H1 (cell line): ENCODE results near the gene HOXC13. TPM values are rescaled to one million over a fixed set of nuclear protein-coding genes. Genes with fewer than 3 reads are reported as not detected.
A peak's percentile ranks its signal among the peaks of the same experiment; 100 is the strongest.

Experiments used
- CTCF ChIA-PET: fragments of 300-600 bp; sonication (Branson Sonifier 250); formaldehyde crosslinking; loops from one replicate; lab custom pipeline; 2021; ENCODE audit not compliant: partially characterized antibody; lab: Charles Lee
- POLR2A ChIA-PET: fragments of 300-600 bp; sonication (Branson Sonifier 250); formaldehyde crosslinking; loops from one replicate; lab custom pipeline; 2021; ENCODE audit warnings: inconsistent platforms; ENCODE audit not compliant: partially characterized antibody; lab: Charles Lee
- DNase-seq, 2 experiments: peaks; one replicate each; pipeline versions ENCODE4 v3.0.0 to v3.0.0-alpha.2; 2010 to 2022; ENCODE audit warnings: low spot score in 2 of 2, low read depth in 1 of 2, mixed read lengths in 1 of 2
- FAIRE-seq: peaks from 2 replicates; lab custom pipeline; 2011; peaks lifted over from hg19 to GRCh38; lab: Jason Lieb, UNC
- H2AFZ ChIP-seq: 2 replicates; pipeline ENCODE4 v1.8.1; 2012; ENCODE audit warnings: low read length, inconsistent platforms
- H2AK5ac ChIP-seq: 2 replicates; pipeline ENCODE4 v1.6.1; 2013; ENCODE audit warnings: low read depth, low read length
- H2BK120ac ChIP-seq: replicated peaks from 2 replicates; pipeline ENCODE3; 2013; ENCODE audit warnings: low read depth, low read length, inconsistent platforms
- H2BK12ac ChIP-seq: 2 replicates; pipeline ENCODE4 v1.6.1; 2013; ENCODE audit warnings: low read depth, low read length
- H2BK15ac ChIP-seq: 2 replicates; pipeline ENCODE4 v1.6.1; 2013; ENCODE audit warnings: low read length
- H2BK20ac ChIP-seq: 2 replicates; pipeline ENCODE4 v1.6.1; 2013; ENCODE audit warnings: low read length
- H2BK5ac ChIP-seq: 2 replicates; pipeline ENCODE4 v1.6.1; 2013; ENCODE audit warnings: low read depth, low read length
- H3K14ac ChIP-seq: 2 replicates; pipeline ENCODE4 v1.6.1; 2013; ENCODE audit warnings: inconsistent platforms; ENCODE audit not compliant: insufficient read length
- H3K18ac ChIP-seq: 2 replicates; pipeline ENCODE4 v1.6.1; 2013; ENCODE audit warnings: low read length; ENCODE audit errors: extremely low read depth
- H3K23ac ChIP-seq: 2 replicates; pipeline ENCODE4 v1.6.1; 2013; ENCODE audit warnings: inconsistent platforms; ENCODE audit not compliant: insufficient read length
- H3K23me2 ChIP-seq: 2 replicates; pipeline ENCODE4 v1.6.1; 2013; ENCODE audit warnings: low read depth, low read length
- H3K27ac ChIP-seq: 2 replicates; pipeline ENCODE4 v1.6.1; 2011; ENCODE audit warnings: low read depth, low read length, inconsistent platforms
- H3K27me3 ChIP-seq, 4 experiments: replicated peaks in 1 of 4; 1 replicate in 1 of 4; 2 replicates in 3 of 4; pipeline versions ENCODE4 v1.6.1 to v1.8.1; 2011 to 2013; ENCODE audit warnings: low read length in 3 of 4, mild to moderate bottlenecking in 3 of 4, inconsistent platforms in 2 of 4, mixed read lengths in 2 of 4, moderate library complexity in 1 of 4; ENCODE audit not compliant: control insufficient read depth in 3 of 4, insufficient read depth in 3 of 4; ENCODE audit errors: extremely low read depth in 1 of 4
- H3K36me3 ChIP-seq, 4 experiments: 2 replicates each; pipeline versions ENCODE4 v1.6.1 to v1.8.1; 2011 to 2013; ENCODE audit warnings: mild to moderate bottlenecking in 4 of 4, low read length in 3 of 4, moderate library complexity in 2 of 4, control low read depth in 1 of 4, inconsistent platforms in 1 of 4; ENCODE audit not compliant: insufficient read depth in 4 of 4, control insufficient read depth in 2 of 4
- H3K4ac ChIP-seq: replicated peaks from 2 replicates; pipeline ENCODE3; 2013; ENCODE audit warnings: low read length, low read depth, mixed read lengths, inconsistent platforms; ENCODE audit not compliant: insufficient read length
- H3K4me1 ChIP-seq, 4 experiments: replicated peaks in 1 of 4; 1 replicate in 1 of 4; 2 replicates in 3 of 4; pipeline versions ENCODE4 v1.6.1 to v1.8.1; 2011 to 2013; ENCODE audit warnings: low read length in 3 of 4, inconsistent platforms in 2 of 4, mixed read lengths in 1 of 4; ENCODE audit not compliant: insufficient read depth in 4 of 4, control insufficient read depth in 3 of 4
- H3K4me2 ChIP-seq, 2 experiments: 2 replicates each; pipeline versions ENCODE4 v1.6.1 to v1.8.1; 2011 to 2013; ENCODE audit warnings: low read depth in 2 of 2, low read length in 2 of 2, control low read depth in 1 of 2, inconsistent platforms in 1 of 2, mild to moderate bottlenecking in 1 of 2; ENCODE audit not compliant: insufficient read depth in 1 of 2
- H3K4me3 ChIP-seq, 4 experiments: fragments of 200-600, 300-600 bp in 1 of 4; sonication (generic), shearing (Covaris generic), sonication (Bioruptor Twin) in 1 of 4; 2 replicates each; pipeline versions ENCODE4 v1.5.1 to v1.8.1; 2011 to 2016; ENCODE audit warnings: low read length in 4 of 4, low read depth in 3 of 4, control low read depth in 2 of 4, inconsistent platforms in 2 of 4, mild to moderate bottlenecking in 2 of 4, mixed read lengths in 1 of 4, moderate library complexity in 1 of 4; ENCODE audit not compliant: insufficient read depth in 2 of 4; ENCODE audit errors: extremely low read depth in 1 of 4
- H3K56ac ChIP-seq: replicated peaks from 2 replicates; pipeline ENCODE3; 2013; ENCODE audit warnings: low read depth, mild to moderate bottlenecking, mixed read lengths, low read length, inconsistent platforms; ENCODE audit not compliant: insufficient read length
- H3K79me1 ChIP-seq: 2 replicates; pipeline ENCODE4 v1.6.1; 2013; ENCODE audit warnings: low read depth, low read length, control low read depth
- H3K79me2 ChIP-seq, 2 experiments: 2 replicates each; pipeline versions ENCODE4 v1.6.1 to v1.8.1; 2012 to 2013; ENCODE audit warnings: low read length in 2 of 2, mild to moderate bottlenecking in 2 of 2, inconsistent platforms in 1 of 2; ENCODE audit not compliant: insufficient read depth in 2 of 2, control insufficient read depth in 1 of 2
- H3K9ac ChIP-seq, 4 experiments: replicated peaks in 1 of 4; 1 replicate in 1 of 4; 2 replicates in 3 of 4; pipeline versions ENCODE4 v1.6.1 to v1.8.1; 2011 to 2013; ENCODE audit warnings: low read depth in 3 of 4, low read length in 3 of 4, control low read depth in 2 of 4, mild to moderate bottlenecking in 2 of 4, moderate library complexity in 2 of 4, inconsistent platforms in 1 of 4; ENCODE audit errors: extremely low read depth in 1 of 4
- H3K9me3 ChIP-seq, 2 experiments: 2 replicates each; pipeline versions ENCODE4 v1.6.1 to v1.8.1; 2012 to 2013; ENCODE audit warnings: mild to moderate bottlenecking in 2 of 2, moderate library complexity in 2 of 2, control low read depth in 1 of 2, inconsistent platforms in 1 of 2, low read depth in 1 of 2, low read length in 1 of 2, mixed read lengths in 1 of 2; ENCODE audit not compliant: insufficient read depth in 2 of 2
- H4K20me1 ChIP-seq, 2 experiments: replicated peaks in 1 of 2; 2 replicates each; pipeline versions ENCODE3 to v1.8.1; 2011 to 2013; ENCODE audit warnings: inconsistent platforms in 2 of 2, low read length in 2 of 2, mild to moderate bottlenecking in 1 of 2; ENCODE audit not compliant: insufficient read depth in 2 of 2, control insufficient read depth in 1 of 2
- H4K5ac ChIP-seq: 2 replicates; pipeline ENCODE4 v1.6.1; 2013; ENCODE audit warnings: low read length, low read depth, mixed read lengths, inconsistent platforms; ENCODE audit not compliant: insufficient read length
- H4K8ac ChIP-seq: 2 replicates; pipeline ENCODE4 v1.8.0; 2013; ENCODE audit warnings: mild to moderate bottlenecking, moderate library complexity, low read length, inconsistent platforms; ENCODE audit not compliant: insufficient read depth; ENCODE audit errors: extremely low read depth
- H4K91ac ChIP-seq: replicated peaks from 2 replicates; pipeline ENCODE3; 2013; ENCODE audit warnings: low read length, mixed read lengths, inconsistent platforms; ENCODE audit not compliant: insufficient read length
- BACH1 ChIP-seq: IDR thresholded peaks from 2 replicates; pipeline ENCODE4 v1.6.1; 2012; ENCODE audit warnings: low read length, improper control_type of control experiment
- CBX5 ChIP-seq: fragments of 300-800, 300-1000 bp; sonication (generic); IDR thresholded peaks from 2 replicates; pipeline ENCODE4 v1.7.1; 2016; ENCODE audit warnings: antibody characterized with exemption, low read length, low read depth
- FOSL1 ChIP-seq: IDR thresholded peaks from 2 replicates; pipeline ENCODE4 v1.6.1; 2011; ENCODE audit warnings: mild to moderate bottlenecking, low read depth, low read length, moderate library complexity; ENCODE audit not compliant: insufficient read depth
- HDAC2 ChIP-seq, 2 experiments: fragments of 300-600 bp in 1 of 2; sonication (generic) in 1 of 2; IDR thresholded peaks; 2 replicates each; pipeline ENCODE4 v1.6.1; 2011 to 2012; ENCODE audit warnings: low read depth in 2 of 2, low read length in 2 of 2, mild to moderate bottlenecking in 2 of 2, moderate library complexity in 2 of 2, borderline replicate concordance in 1 of 2, inconsistent platforms in 1 of 2
- HDAC6 ChIP-seq: IDR thresholded peaks from one replicate; pipeline ENCODE4 v1.7.1; 2012; ENCODE audit warnings: low read depth, mild to moderate bottlenecking, inconsistent platforms, low read length, moderate library complexity
- KDM1A ChIP-seq: fragments of 200-600, 300-600 bp; sonication (generic); IDR thresholded peaks from 2 replicates; pipeline ENCODE4 v1.7.1; 2016; ENCODE audit warnings: mild to moderate bottlenecking, low read length, borderline replicate concordance
- POU5F1 ChIP-seq: IDR thresholded peaks from 2 replicates; pipeline ENCODE4 v1.6.1; 2011; ENCODE audit warnings: low read depth, mild to moderate bottlenecking, low read length, moderate library complexity
- RFX5 ChIP-seq: IDR thresholded peaks from 2 replicates; pipeline ENCODE4 v1.6.1; 2011; ENCODE audit warnings: low read depth, low read length, improper control_type of control experiment, borderline replicate concordance
- RNF2 ChIP-seq: fragments of 200-900, 300-1000 bp; sonication (generic); IDR thresholded peaks from 2 replicates; pipeline ENCODE4 v1.7.1; 2016; ENCODE audit warnings: borderline replicate concordance, low read depth, mild to moderate bottlenecking, antibody characterized with exemption, low read length; ENCODE audit not compliant: poor library complexity, severe bottlenecking; ENCODE audit errors: missing control alignments
- SP2 ChIP-seq: IDR thresholded peaks from 2 replicates; pipeline ENCODE4 v1.6.1; 2012; ENCODE audit warnings: mild to moderate bottlenecking, low read length, inconsistent platforms
- SRF ChIP-seq: IDR thresholded peaks from 2 replicates; pipeline ENCODE4 v1.6.1; 2011; ENCODE audit warnings: mild to moderate bottlenecking, low read depth, low read length, moderate library complexity
- SUZ12 ChIP-seq: fragments of 200-600 bp; sonication (generic); IDR thresholded peaks from 2 replicates; pipeline ENCODE4 v1.6.1; 2012; ENCODE audit warnings: mild to moderate bottlenecking, inconsistent platforms, low read length, moderate library complexity, mixed read lengths
- ZNF274 ChIP-seq: IDR thresholded peaks from 2 replicates; pipeline ENCODE4 v1.7.0; 2012; ENCODE audit warnings: low read length, borderline replicate concordance; ENCODE audit errors: extremely low read depth
- WGBS, 2 experiments: shearing (Covaris generic) in 1 of 2; methylation state at CpG; one replicate each; pipeline versions ENCODE4 v1.1.6 to v1.1.7; 2013 to 2015; ENCODE audit warnings: low lambda C conversion rate in 2 of 2, mixed read lengths in 2 of 2, inconsistent platforms in 1 of 2, low coverage in 1 of 2, missing lambda C conversion rate in 1 of 2; ENCODE audit not compliant: insufficient replicate concordance in 2 of 2, insufficient coverage in 1 of 2, insufficient read length in 1 of 2; ENCODE audit errors: extremely low coverage in 1 of 2, missing lambda C conversion rate in 1 of 2; 5-methylcytosine and 5-hydroxymethylcytosine counted together
- polyA plus RNA-seq, 7 experiments: library from polyadenylated mRNA; depleted of rRNA in 3 of 7; stranded (reverse) in 5 of 7; unstranded in 2 of 7; fragments of >200 nt in 5 of 7; fragments of 200-250 nt in 2 of 7; gene quantifications; 1 replicate in 5 of 7; 2 replicates in 1 of 7; 4 replicates in 1 of 7; pipeline versions ENCODE4 v1.2.1 to v1.2.3, GENCODE V29; 2011 to 2013; ENCODE audit warnings: missing spikeins in 2 of 7, mixed read lengths in 2 of 7
- total RNA-seq: library from RNA; stranded (reverse); fragmentation: NEBNext Ultra II Directional; extraction: Animal tissue kit (Norgen Biotek cat#: 25700); gene quantifications from 2 replicates; pipeline ENCODE4 v1.2.1, GENCODE V29; 2021

Gene HOXC13
- total and polyA plus RNA-seq, 2 of the 8 experiments (the other 6 are each of a cell fraction or from before 2014, with no cell fraction given) = 0.02 TPM; not detected in 1

DNA sequence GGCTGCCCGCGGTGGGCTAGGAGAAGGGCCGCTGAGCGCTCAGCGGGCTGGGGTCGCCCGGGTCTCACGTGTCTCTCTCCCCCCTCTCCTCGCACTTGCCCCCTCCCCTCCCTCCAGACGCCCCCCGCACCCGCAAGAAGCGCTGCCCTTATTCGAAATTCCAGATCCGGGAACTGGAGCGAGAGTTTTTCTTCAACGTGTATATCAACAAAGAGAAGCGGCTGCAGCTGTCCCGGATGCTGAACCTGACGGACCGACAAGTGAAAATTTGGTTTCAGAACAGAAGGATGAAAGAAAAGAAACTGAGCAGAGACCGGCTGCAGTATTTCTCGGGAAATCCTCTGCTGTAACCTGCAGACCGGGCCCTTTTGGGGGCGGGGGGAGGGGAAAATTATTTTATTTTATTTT, 36.4 kb downstream of the HOXC13 start:
- no peak overlapping the region for H2BK20ac ChIP-seq
- no peak overlapping the region for H3K4ac ChIP-seq
- H2BK15ac ChIP-seq = no peak overlapping the region
- peaks cover 0 to 10% (median 4%) of the 10 kb centered on the region in 4 experiments; a peak in 6 of 7 replicates for H3K4me1 ChIP-seq
- peak overlapping the region in 1 of 4 experiments; percentile 50; a peak in 1 of 8 replicates for H3K4me3 ChIP-seq
- no peak overlapping the region for H3K56ac ChIP-seq
- H4K8ac ChIP-seq = no peak overlapping the region
- peaks cover 0 to 3% (median 0%) of the 10 kb centered on the region in 4 experiments; a peak in 1 of 8 replicates for H3K36me3 ChIP-seq
- H3K79me2 ChIP-seq = no peaks in the 10 kb centered on the region
- no peak overlapping the region for H3K23ac ChIP-seq
- H3K9me3 ChIP-seq = 0 out of 4 replicates have a peak, but pooled peaks cover 0 to 2% of the 10 kb centered on the region in 2 experiments
- H4K91ac ChIP-seq = no peak overlapping the region
- no peak overlapping the region for H3K18ac ChIP-seq
- no peaks in the 10 kb centered on the region for H3K79me1 ChIP-seq
- H2BK5ac ChIP-seq = no peak overlapping the region
- H2AK5ac ChIP-seq = no peak overlapping the region
- H2BK120ac ChIP-seq = no peak overlapping the region
- H3K9ac ChIP-seq = no peak overlapping the region
- no peak overlapping the region for H3K14ac ChIP-seq
- WGBS, 2 experiments = 7% methylated on average over 10 of the region's 25 CpGs; no CpG with 5 or more reads in 1 of the 2 experiments
- no peak overlapping the region for H4K5ac ChIP-seq
- H3K23me2 ChIP-seq = peaks cover 1% of the 10 kb centered on the region; the same call in 1 of the 2 replicates
- peaks cover 22 to 27% of the 10 kb centered on the region in 2 experiments for H4K20me1 ChIP-seq
- H3K27me3 ChIP-seq = peaks cover 98 to 100% (median 100%) of the 10 kb centered on the region in 4 experiments
- no peak overlapping the region for H2BK12ac ChIP-seq
- CTCF ChIA-PET = interaction anchor here (0.7 to 1.9 kb wide), 4 partner anchors 11 to 30 kb away, joined by 3 to 5 read pairs (median 4); no protein-coding TSS in a partner anchor
- peak overlapping the region in 1 of 2 experiments; percentile 29; a peak in 1 of 4 replicates for H3K4me2 ChIP-seq
- POLR2A ChIA-PET = interaction anchor here (0.8 kb wide), 1 partner anchor 12 kb away, joined by 3 read pairs; no protein-coding TSS in a partner anchor
- H2AFZ ChIP-seq = no peak overlapping the region
- no peak overlapping the region for H3K27ac ChIP-seq
- DNase-seq (no peak), FAIRE-seq (no peak)
- TF ChIP-seq RFX5 (no peak), BACH1 (no peak), HDAC2 (IDR thresholded peaks at IDR 0.05; ENCODE audit: borderline replicate concordance in 1 of 2, low read depth in 2 of 2, low read length in 2 of 2) (no peak), RNF2 (peak; percentile 6), CBX5 (no peak), SRF (no peak), FOSL1 (no peak), KDM1A (no peak), POU5F1 (no peak), SP2 (no peak), HDAC6 (no peak), SUZ12 (peak; percentile 84), ZNF274 (no peak)
